ENCODE data around the gene SDK1.

GRCh38 chr7:3579638-3580219 lies 278.7 kb downstream of the SDK1 start:
- TF ChIP-seq CTCF (conservative IDR thresholded peaks at IDR 0.05) (no peak), ZFX (IDR thresholded peaks at IDR 0.05) (no peak)
